ENCODE measurements around the gene C20orf141. TPM values are rescaled to one million over a fixed set of nuclear protein-coding genes. Genes with fewer than 3 reads are reported as not detected.

Gene C20orf141
- total and polyA plus RNA-seq, 7 experiments from 2014 or later = not detected

GRCh38 chr20:2794866-2795447, 19.8 kb upstream of the C20orf141 start:
- Histone ChIP-seq H3K27ac (ENCODE audit: low read depth, low read length) (no peak overlapping the region), H3K4me3 (ENCODE audit: low read length) (no peak overlapping the region), H3K9me3 (ENCODE audit: control insufficient read depth in 2 of 3, low read length in 3 of 3) (no peaks in the 10 kb centered on the region), H3K4me1 (ENCODE audit: control insufficient read depth in 2 of 2, insufficient read depth in 2 of 2, low read length in 2 of 2) (no peaks in the 10 kb centered on the region), H3K36me3 (ENCODE audit: control insufficient read depth in 2 of 3, insufficient read depth in 3 of 3, low read length in 3 of 3) (no peaks in the 10 kb centered on the region), H3K27me3 (ENCODE audit: control insufficient read depth in 2 of 2, insufficient read depth in 2 of 2, low read length in 2 of 2) (peaks cover 0 to 4% of the 10 kb centered on the region in 2 donors)
- Mint-ChIP-seq H3K27me3 (peaks cover 45 to 50% (median 47%) of the 10 kb centered on the region in 5 donors), H3K27ac (no peak overlapping the region), H3K4me3 (no peak overlapping the region), H3K4me1 (peaks cover 9 to 13% (median 12%) of the 10 kb centered on the region in 7 donors), H3K36me3 (peaks cover 0 to 4% (median 2%) of the 10 kb centered on the region in 5 donors), H3K9me3 (no peaks in the 10 kb centered on the region)
- ChIA-PET POLR2A (interaction anchor here (0.7 kb wide), 1 partner anchor 352 kb away, joined by 3 read pairs; no protein-coding TSS in a partner anchor), CTCF (no interaction called here)
- ATAC-seq = no peak
- intact Hi-C loops (cut with micrococcal nuclease) = no loop called here
- DNase-seq = no peak

DNA sequence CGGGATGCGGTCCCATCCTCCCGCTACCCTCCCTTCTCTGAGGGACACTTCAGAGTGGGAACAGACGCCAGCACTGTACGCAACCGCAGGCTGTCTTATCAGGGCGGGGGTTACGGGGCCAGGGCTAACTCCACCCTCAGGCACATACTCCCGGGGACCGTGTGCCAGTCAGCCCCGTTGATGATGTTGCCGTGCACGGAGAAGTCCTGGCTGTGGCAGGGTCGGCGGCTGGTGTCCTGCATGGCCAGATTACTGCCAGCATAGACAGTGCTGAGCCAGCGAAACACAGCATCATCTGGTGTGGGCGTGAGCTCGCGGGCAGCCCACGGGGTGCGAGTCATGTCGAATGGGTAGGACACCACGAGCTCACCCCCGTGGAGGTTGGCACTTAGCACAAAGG, 19.3 kb upstream of the C20orf141 start:
- Mint-ChIP-seq H3K9me3 (no peaks in the 10 kb centered on the region), H3K4me1 (peaks cover 11 to 16% (median 15%) of the 10 kb centered on the region in 7 donors), H3K27ac (no peak overlapping the region), H3K4me3 (no peak overlapping the region), H3K36me3 (peaks cover 0 to 6% (median 4%) of the 10 kb centered on the region in 5 donors), H3K27me3 (peaks cover 45 to 48% (median 48%) of the 10 kb centered on the region in 5 donors)
- Histone ChIP-seq H3K4me3 (ENCODE audit: low read length) (no peak overlapping the region), H3K4me1 (ENCODE audit: control insufficient read depth in 2 of 2, insufficient read depth in 2 of 2, low read length in 2 of 2) (no peaks in the 10 kb centered on the region), H3K27ac (ENCODE audit: low read depth, low read length) (no peak overlapping the region), H3K9me3 (ENCODE audit: control insufficient read depth in 2 of 3, low read length in 3 of 3) (no peaks in the 10 kb centered on the region), H3K36me3 (ENCODE audit: control insufficient read depth in 2 of 3, insufficient read depth in 3 of 3, low read length in 3 of 3) (no peaks in the 10 kb centered on the region), H3K27me3 (ENCODE audit: control insufficient read depth in 2 of 2, insufficient read depth in 2 of 2, low read length in 2 of 2) (peaks cover 0 to 5% of the 10 kb centered on the region in 2 donors)
- ChIA-PET POLR2A (no interaction called here), CTCF (no interaction called here)
- no peak for ATAC-seq
- DNase-seq = no peak
- intact Hi-C loops (cut with micrococcal nuclease) = no loop called here

DNA sequence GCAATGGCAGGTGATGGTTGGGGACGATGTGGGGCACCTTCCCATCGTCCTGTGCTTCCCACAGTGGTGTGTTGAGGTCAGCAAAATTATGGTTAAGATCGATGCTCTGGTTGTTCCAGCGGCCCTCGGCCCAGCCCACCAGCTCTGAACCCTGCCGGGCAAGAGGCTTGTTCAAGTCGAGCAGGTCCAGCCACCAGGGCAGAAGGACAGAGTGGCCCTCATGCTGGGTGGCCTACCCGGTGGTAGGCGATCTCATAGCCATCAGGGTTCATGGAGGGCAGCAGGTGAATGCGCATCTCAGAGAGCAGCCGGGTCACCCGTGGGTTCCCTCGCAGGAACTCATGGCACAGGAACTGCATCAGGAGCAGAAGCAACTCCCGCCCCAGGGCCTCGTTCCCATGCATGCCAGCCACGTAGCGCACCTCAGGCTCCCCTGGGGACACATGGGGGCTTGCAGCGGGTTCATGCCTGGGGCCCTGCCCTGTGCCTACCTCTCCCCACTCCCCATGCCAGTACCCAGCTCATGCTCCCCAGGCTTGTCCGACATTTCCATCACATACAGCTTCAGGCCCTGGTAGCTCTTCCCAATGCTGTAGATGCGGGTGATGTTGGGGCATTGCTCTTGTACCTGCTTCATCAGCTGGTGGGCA, 18.7 kb upstream of the C20orf141 start:
- H3K36me3 ChIP-seq (ENCODE audit: control insufficient read depth in 2 of 3, insufficient read depth in 3 of 3, low read length in 3 of 3) = no peaks in the 10 kb centered on the region
- Mint-ChIP-seq H3K27me3 (peaks cover 49 to 54% (median 49%) of the 10 kb centered on the region in 5 donors), H3K9me3 (peaks cover 0 to 4% (median 0%) of the 10 kb centered on the region in 11 donors), H3K36me3 (peaks cover 0 to 6% (median 4%) of the 10 kb centered on the region in 5 donors), H3K4me3 (no peak overlapping the region), H3K4me1 (peaks cover 17 to 22% (median 21%) of the 10 kb centered on the region in 7 donors), H3K27ac (no peak overlapping the region)
- DNase-seq (no peak), ATAC-seq (no peak)
- H3K27me3 ChIP-seq (ENCODE audit: control insufficient read depth in 2 of 2, insufficient read depth in 2 of 2, low read length in 2 of 2) = peaks cover 0 to 5% of the 10 kb centered on the region in 2 donors
- H3K4me1 ChIP-seq (ENCODE audit: control insufficient read depth in 2 of 2, insufficient read depth in 2 of 2, low read length in 2 of 2) = peaks cover 0 to 5% of the 10 kb centered on the region in 2 donors
- intact Hi-C loops (cut with micrococcal nuclease) = no loop called here
- H3K9me3 ChIP-seq (ENCODE audit: control insufficient read depth in 2 of 3, low read length in 3 of 3) = no peaks in the 10 kb centered on the region
- ChIA-PET POLR2A (no interaction called here), CTCF (no interaction called here)
- H3K4me3 ChIP-seq (ENCODE audit: low read length) = no peak overlapping the region
- no peak overlapping the region for H3K27ac ChIP-seq (ENCODE audit: low read depth, low read length)

- Mint-ChIP-seq H3K9me3 (peaks cover 0 to 4% (median 0%) of the 10 kb centered on the region in 11 donors), H3K27ac (no peak overlapping the region), H3K36me3 (peaks cover 0 to 9% (median 4%) of the 10 kb centered on the region in 5 donors), H3K27me3 (peaks cover 47 to 57% (median 54%) of the 10 kb centered on the region in 5 donors), H3K4me1 (peaks cover 19 to 29% (median 25%) of the 10 kb centered on the region in 7 donors), H3K4me3 (peak overlapping the region in 2 of 10 donors; percentile 21 to 49)
- POLR2A ChIA-PET = interaction anchor here (0.7 kb wide), 1 partner anchor 38 kb away, joined by 3 read pairs; no protein-coding TSS in a partner anchor
- peaks cover 0 to 7% of the 10 kb centered on the region in 2 donors for H3K4me1 ChIP-seq (ENCODE audit: control insufficient read depth in 2 of 2, insufficient read depth in 2 of 2, low read length in 2 of 2)
- peaks cover 0 to 6% of the 10 kb centered on the region in 2 donors for H3K27me3 ChIP-seq (ENCODE audit: control insufficient read depth in 2 of 2, insufficient read depth in 2 of 2, low read length in 2 of 2)
- no peaks in the 10 kb centered on the region for H3K9me3 ChIP-seq (ENCODE audit: control insufficient read depth in 2 of 3, low read length in 3 of 3)
- H3K4me3 ChIP-seq (ENCODE audit: low read length) = no peak overlapping the region
- no peaks in the 10 kb centered on the region for H3K36me3 ChIP-seq (ENCODE audit: control insufficient read depth in 2 of 3, insufficient read depth in 3 of 3, low read length in 3 of 3)
- DNase-seq = no peak
- H3K27ac ChIP-seq (ENCODE audit: low read depth, low read length) = no peak overlapping the region
- intact Hi-C loops (cut with micrococcal nuclease) = no loop called here
- CTCF ChIA-PET = no interaction called here
- no peak for ATAC-seq
Measured at GRCh38 chr20:2797136-2797983, 17.4 kb upstream of the C20orf141 start.

GRCh38 chr20:2798095-2798805, 16.5 kb upstream of the C20orf141 start:
- Mint-ChIP-seq H3K4me1 (peaks cover 19 to 29% (median 25%) of the 10 kb centered on the region in 7 donors), H3K36me3 (peaks cover 0 to 9% (median 4%) of the 10 kb centered on the region in 5 donors), H3K9me3 (peaks cover 0 to 4% (median 0%) of the 10 kb centered on the region in 11 donors), H3K27ac (no peak overlapping the region), H3K4me3 (peak overlapping the region in 5 of 10 donors; percentile 7 to 99 (median 36)), H3K27me3 (peaks cover 50 to 58% (median 55%) of the 10 kb centered on the region in 5 donors)
- Histone ChIP-seq H3K9me3 (ENCODE audit: control insufficient read depth in 2 of 3, low read length in 3 of 3) (no peaks in the 10 kb centered on the region), H3K4me1 (ENCODE audit: control insufficient read depth in 2 of 2, insufficient read depth in 2 of 2, low read length in 2 of 2) (peaks cover 0 to 7% of the 10 kb centered on the region in 2 donors), H3K27me3 (ENCODE audit: control insufficient read depth in 2 of 2, insufficient read depth in 2 of 2, low read length in 2 of 2) (peaks cover 0 to 12% of the 10 kb centered on the region in 2 donors), H3K27ac (ENCODE audit: low read depth, low read length) (no peak overlapping the region), H3K4me3 (ENCODE audit: low read length) (no peak overlapping the region), H3K36me3 (ENCODE audit: control insufficient read depth in 2 of 3, insufficient read depth in 3 of 3, low read length in 3 of 3) (no peaks in the 10 kb centered on the region)
- DNase-seq = no peak
- ATAC-seq = no peak
- intact Hi-C loops (cut with micrococcal nuclease) = no loop called here
- ChIA-PET CTCF (no interaction called here), POLR2A (no interaction called here)

- POLR2A ChIA-PET = interaction anchor here (0.8 kb wide), 1 partner anchor 42 kb away, joined by 3 read pairs; no protein-coding TSS in a partner anchor
- peaks cover 0 to 7% of the 10 kb centered on the region in 2 donors for H3K4me1 ChIP-seq (ENCODE audit: control insufficient read depth in 2 of 2, insufficient read depth in 2 of 2, low read length in 2 of 2)
- H3K4me3 Mint-ChIP-seq = peak overlapping the region in 9 of 10 donors; percentile 11 to 99 (median 90)
- no peaks in the 10 kb centered on the region for H3K9me3 ChIP-seq (ENCODE audit: control insufficient read depth in 2 of 3, low read length in 3 of 3)
- no peak overlapping the region for H3K4me3 ChIP-seq (ENCODE audit: low read length)
- H3K27me3 Mint-ChIP-seq = peaks cover 48 to 57% (median 54%) of the 10 kb centered on the region in 5 donors
- peaks cover 19 to 29% (median 25%) of the 10 kb centered on the region in 7 donors for H3K4me1 Mint-ChIP-seq
- H3K27me3 ChIP-seq (ENCODE audit: control insufficient read depth in 2 of 2, insufficient read depth in 2 of 2, low read length in 2 of 2) = peaks cover 0 to 12% of the 10 kb centered on the region in 2 donors
- ATAC-seq (no peak), DNase-seq (no peak)
- CTCF ChIA-PET = interaction anchor here (1.3 kb wide), 1 partner anchor 8 kb away, joined by 3 read pairs; no protein-coding TSS in a partner anchor
- H3K36me3 ChIP-seq (ENCODE audit: control insufficient read depth in 2 of 3, insufficient read depth in 3 of 3, low read length in 3 of 3) = no peaks in the 10 kb centered on the region
- H3K27ac ChIP-seq (ENCODE audit: low read depth, low read length) = no peak overlapping the region
- intact Hi-C loops (cut with micrococcal nuclease) = no loop called here
- H3K9me3 Mint-ChIP-seq = peaks cover 0 to 4% (median 0%) of the 10 kb centered on the region in 11 donors
- peaks cover 0 to 9% (median 4%) of the 10 kb centered on the region in 5 donors for H3K36me3 Mint-ChIP-seq
- peak overlapping the region in 1 of 9 donors; percentile 3 for H3K27ac Mint-ChIP-seq
Measured at GRCh38 chr20:2798814-2799213, 16.0 kb upstream of the C20orf141 start.
